Activated T-helper 1 cell treated with Interleukin-2 at 50 U/mL for 16 hours (primary cell): ENCODE results near the gene NTHL1.
"Not testable (repeated sequence)": the region's sequence is repeated elsewhere in the genome, so short reads cannot be mapped to it uniquely, and the experiment has no call there.

ENCODE experiments used
- DNase-seq: peaks from one replicate; pipeline ENCODE4 v3.0.0-alpha.2; 2020; ENCODE audit warnings: low read depth

NTHL1 gene

DNA sequence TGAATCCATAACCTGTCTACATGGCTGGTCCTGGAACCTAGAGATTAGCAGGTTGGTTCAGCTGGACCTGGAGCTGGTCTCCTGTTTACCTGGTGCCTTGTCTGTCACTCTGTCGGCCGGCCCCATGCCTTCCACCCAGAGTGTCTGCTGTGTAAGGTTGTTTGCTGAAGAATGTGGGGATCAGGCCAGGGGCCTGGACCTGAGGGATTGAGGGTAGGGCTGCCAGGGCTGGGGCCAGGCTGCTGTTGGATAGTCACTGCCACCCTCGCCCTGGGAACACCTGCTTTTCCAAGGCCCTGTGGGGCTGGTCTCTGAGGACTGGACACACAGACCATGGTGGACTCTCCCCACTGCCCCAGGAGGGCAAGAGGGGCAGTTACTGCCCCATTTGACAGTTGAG lies 19.5 kb downstream of the NTHL1 start:
- DNase-seq, result no peak

DNA sequence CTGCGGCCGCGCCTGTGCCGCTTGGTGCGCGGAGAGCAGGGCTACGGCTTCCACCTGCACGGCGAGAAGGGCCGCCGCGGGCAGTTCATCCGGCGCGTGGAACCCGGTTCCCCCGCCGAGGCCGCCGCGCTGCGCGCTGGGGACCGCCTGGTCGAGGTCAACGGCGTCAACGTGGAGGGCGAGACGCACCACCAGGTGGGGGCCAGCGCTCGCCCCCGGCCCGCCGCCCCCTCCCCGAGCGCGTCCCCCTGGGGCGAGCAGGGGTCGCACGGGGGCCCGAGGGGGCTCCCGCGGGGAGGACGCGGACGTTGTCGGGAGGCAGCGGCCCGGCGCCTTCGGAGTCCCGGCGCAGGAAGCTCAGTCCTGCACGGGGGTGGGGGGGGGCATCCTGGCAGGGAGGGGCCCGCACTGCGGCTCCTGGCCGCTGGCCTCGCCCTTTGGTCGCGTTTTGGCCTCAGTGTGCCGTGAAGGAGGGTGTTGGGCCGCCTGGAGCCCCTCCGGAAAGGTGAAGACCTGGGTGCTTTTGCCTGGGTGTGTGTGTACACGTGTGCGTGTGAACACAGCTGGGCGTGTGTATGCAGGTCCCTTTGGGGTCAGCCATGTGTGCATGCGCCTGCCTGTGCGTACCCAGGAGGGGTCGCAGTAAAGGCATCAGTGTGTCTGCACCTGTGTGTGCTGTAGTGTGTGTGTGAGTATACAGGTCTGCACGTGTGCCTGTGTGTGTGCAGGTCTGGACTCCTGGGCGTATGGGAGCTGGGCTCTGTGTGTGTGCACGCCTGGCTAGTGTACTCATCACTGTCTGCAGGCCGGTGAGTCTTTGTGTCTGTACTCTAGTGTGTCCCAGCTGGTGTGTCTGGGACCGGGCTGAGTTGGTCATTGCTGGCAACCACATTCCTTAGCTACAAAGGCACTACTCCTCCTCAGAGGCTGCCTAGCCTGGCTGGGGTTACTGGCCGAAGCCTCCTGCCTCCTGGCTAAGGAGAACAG lies 20.3 kb downstream of the NTHL1 start:
- no peak for DNase-seq

DNA sequence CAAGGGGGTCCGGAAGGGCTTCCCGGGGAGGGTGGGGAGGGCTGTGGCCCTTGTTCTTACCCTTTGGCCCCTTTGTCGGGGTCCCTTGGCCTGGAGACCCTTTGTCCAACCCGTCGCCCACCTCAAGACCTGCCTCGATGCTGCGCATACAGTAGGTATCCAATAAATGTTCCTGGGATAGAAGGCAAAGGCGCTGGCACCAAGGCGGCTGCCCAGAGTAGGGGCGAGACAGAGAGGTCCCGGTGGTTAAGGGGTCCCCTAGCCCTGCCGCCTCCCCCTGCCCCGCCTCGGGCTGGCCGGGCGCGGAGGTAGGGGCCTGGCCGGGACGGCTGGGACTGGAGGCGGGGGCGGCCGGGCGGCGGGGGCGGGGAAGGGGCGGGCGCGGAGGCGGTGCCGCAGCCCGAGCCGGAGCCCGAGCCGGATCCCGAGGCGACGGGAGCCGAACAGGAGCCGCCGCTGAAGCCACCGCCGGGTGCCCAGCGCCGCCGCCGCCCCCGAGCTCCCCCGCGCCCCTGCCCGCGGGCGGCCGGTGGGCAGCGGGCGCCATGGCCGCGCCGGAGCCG lies 21.1 kb downstream of the NTHL1 start, which contains the start of gene NHERF2:
TSS of gene NHERF2 (plus strand) at position 442 of the 563 bp plus-strand sequence. CDS start at position 546, 104 bp downstream.
- no peak for DNase-seq

DNA sequence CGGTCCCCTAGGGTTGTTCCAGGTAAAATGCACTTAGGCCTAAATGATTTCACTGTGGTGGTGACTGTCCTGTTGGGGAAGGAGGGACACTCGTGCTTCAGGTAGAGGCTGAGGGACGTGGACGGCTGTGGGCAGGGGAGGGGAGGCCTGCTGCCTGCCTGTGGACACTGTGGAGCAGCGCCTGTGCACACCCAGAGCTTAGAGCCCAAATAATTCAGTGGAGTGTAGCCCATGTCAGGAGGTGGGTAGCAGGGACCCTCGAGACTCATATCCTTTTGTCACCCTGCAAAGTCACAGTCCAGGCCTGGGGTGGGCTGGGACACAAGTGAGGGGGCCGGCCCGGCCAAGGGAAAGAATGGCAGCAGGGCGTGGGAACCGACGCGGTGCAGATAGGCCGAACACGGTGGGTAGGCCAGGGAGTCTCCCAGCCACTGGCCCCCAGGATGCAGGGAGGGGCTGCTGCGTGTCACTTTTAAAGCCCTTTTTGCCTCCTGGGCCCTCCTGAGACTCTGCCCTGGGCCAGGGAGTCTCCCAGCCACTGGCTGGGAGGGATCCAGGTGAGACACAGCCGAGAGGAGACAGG lies 21.7 kb downstream of the NTHL1 start:
- DNase-seq, result no peak

DNA sequence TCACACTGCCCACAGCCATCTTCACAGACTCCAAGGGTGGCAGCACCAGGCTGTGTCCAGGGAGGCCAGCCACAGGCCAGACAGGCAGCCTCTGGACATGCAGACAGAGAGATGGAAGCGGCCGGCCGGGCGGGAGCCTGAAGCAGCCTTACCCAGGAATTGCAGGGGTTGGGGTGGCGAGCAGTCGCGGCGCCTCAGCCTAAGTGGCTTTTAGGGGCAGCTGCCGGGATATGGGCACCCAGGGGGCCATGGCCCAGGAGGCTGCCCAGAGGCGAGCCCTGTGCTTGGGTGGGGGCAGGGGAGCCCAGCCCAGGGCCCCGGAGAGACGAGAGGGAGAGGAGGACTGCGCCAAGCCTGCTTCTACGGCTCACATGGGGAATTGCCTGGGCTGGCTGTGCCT lies 22.4 kb downstream of the NTHL1 start:
- no peak for DNase-seq

DNA sequence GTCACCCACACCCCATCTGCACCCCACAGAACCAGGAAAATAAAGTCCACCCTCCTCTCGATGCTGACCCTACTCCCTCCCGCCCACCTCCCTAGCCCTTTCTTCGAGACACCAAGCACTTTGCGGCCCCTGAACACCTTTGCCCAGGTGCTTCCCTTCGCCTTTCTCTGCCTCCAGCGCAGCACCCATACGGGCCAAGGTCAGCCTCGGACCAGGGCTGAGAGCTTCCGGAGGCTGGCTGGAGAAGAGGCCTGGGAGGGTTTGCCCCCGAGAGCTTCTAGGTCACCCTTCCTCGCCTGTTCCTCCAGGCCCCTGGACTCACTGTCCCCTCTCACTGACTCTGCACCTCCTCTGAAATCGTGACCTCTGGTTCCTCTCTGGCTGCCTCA lies 23.6 kb downstream of the NTHL1 start:
- no peak for DNase-seq

DNA sequence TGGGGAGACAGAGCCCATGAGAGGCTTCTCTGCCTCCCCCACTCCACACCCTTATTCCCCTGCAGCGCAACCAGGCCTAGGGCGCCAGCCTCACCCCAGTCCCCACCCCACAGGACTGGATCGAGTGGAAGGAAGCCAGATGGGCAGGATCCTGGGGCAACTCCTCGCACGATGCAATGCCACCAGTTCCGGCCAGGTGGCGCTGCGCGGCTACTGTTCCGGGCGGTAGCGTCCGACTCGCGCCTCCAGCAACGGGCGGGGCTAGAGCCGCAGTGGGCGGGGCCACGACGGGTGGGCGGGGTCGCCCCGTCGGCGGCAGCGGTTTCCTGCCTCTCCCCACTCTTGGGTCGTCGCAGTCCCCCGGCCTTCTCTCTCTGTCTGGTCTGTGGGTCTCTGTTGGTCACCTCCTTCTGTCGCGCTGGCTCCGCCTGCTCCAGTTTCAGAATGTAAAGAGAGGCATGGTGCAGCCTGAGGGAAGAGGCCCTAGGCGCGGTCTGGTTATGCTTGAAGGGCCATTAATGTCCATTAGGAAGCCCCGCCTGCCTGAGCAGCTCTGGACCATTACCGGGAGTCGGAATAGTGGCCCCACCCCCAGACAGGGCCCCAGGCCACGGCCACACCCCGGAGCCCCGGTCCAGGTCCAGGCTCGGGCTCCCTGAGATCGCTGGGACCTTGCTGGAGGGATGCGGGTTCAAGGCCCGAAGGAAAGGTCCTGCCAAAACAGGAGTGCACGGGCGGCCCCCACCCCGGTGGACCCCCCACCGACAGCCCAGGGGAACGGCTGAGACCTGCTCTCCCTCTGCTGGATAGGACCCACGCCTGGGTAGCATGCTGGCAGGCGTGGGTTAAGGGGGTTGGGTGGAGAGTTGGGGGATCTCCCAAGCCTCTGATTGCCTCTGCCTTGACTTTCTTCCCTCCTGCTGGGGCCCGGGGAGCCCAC lies 24.3 kb downstream of the NTHL1 start:
- DNase-seq, result peak; percentile 97

DNA sequence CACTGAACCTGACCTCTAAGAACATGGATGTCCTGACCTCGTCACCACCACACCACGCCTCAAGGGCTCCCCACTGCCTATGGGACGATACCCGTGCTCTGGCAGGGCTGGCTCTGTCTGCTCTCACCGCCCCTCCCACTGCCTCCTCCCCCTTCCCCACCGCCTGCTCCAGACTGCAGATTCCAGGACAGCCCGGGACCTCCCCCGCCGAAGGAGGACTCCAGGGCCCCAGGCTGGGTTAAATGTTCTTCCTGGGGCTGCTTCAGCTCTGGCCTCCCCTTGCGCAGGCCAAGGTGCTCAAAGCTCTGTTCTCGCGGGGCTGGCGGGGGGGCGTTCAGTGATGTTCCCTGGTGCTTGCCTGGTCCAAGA lies 24.9 kb downstream of the NTHL1 start:
- no peak for DNase-seq

DNA sequence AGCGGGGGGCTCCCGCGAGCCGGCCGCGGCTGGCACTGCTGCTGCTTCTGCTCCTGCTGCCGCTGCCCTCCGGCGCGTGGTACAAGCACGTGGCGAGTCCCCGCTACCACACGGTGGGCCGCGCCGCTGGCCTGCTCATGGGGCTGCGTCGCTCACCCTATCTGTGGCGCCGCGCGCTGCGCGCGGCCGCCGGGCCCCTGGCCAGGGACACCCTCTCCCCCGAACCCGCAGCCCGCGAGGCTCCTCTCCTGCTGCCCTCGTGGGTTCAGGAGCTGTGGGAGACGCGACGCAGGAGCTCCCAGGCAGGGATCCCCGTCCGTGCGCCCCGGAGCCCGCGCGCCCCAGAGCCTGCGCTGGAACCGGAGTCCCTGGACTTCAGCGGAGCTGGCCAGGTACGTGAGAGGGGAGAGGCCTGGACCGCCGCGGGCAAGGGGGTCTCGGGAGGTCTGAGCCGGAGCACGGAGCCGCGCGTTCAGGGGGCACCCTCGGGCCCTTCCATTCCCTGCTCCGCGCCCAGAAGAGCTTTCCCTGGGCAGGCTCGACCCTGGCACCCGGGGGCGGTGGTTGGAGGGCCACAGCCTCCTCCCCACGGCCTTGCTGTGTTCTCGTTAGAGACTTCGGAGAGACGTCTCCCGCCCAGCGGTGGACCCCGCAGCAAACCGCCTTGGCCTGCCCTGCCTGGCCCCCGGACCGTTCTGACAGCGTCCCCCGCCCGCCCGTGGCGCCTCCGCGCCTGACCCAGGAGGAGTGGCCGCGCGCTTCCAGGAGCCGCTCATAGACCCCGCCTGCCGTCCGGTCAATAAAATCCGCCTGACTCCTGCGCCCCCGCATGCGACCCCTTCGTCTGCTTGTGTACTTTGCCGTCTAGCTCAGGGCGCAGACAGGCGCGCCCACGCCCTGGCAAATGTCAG lies 27.5 kb downstream of the NTHL1 start:
- DNase-seq, result no peak

DNA sequence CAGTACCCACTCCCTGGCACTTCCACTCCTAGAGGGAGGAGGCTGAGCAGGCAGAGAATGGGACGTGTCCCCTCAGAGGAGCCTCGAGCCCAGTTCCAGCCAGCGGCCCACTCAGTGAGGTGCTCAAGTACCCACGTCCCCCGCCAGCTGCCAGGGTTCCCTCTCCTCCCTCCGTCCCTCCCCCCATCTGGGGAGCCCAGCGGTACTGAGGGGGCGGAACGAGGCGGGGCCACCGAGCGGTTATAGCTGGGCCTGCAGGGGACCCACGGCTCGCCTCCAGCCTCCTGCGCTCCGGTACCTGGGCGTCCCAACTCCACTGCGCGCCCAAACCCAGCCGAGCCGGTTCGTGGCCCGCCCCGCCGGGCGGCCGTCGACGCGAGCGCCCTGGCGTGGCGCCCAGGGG lies 28.1 kb downstream of the NTHL1 start, which contains the start of gene NPW:
TSS of gene NPW (plus strand) at position 268 of the 403 bp plus-strand sequence.
- DNase-seq, result no peak

DNA sequence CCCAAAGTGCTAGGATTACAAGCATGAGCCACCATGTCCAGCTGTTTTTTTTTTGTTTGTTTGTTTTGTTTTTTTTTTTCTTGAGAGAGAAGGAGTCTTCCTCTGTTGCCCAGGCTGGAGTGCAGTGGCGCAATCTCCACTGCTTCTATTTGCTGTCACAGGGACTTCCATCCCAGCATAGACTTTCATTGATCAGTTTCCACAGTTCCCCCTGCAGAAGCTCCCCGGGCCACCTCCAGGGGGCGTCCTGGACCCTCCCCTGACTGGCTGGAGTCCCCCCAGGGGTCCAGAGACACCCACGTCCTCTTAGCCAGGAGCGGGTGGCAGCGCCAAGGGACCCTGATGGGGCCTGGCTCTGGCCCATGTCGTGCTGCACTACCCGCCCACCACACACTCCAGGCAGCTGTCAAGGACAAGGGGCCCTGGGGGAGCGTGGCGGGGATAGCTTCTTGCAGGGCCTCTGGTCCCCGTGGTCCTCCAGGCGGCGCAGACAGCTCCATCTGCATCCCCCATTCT lies 31.2 kb downstream of the NTHL1 start:
- no peak for DNase-seq

DNA sequence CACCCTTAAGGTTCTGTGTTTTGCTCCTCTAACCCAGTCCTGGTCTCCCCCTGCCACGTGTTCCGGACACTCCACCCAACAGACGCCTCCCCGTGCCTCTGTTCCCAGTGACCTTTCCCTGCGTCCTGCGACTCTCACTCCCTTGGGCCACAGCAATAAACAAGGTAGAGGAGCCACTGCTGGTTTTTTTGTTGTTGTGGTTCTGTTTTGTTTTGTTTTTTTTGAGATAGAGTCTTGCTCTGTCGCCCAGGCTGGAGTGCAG lies 31.8 kb downstream of the NTHL1 start:
- DNase-seq, result no peak

DNA sequence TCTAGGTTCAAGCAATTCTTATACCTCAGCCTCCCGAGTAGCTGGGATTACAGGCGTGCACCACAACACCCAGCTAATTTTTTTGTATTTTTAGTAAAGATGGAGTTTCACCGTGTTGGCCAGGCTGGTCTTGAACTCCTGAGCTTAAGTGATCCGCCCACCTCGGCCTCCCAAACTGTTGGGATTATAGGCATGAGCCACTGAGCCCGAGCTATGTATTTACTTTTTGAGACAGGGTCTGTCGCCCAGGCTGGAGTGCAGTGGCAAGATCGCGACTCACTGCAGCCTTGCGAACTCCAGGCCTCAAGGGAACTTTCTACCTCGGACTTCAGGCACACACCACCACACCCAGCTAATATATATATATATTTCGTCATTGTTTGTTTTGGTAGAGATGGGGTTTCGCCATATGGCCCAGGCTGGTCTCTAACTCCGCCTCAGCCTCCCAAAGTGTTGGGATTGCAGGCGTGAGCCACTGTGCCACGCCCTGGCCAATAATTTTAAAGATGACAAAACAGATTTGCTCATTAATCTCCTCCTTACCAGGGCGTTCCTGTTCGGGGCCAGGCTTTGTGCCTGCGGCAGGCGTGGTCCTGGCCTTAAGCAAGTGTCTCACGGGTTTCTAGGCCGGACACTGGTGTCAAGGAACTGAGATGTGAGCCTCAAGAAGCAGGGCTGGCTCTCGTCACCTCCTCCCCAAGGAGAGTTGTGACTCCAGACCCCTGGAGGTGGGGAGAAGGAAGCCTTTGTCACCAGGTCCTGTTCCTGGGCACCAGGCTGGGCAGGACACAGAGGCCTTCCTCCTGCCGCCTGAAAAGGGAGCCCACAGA lies 32.3 kb downstream of the NTHL1 start:
- DNase-seq, result no peak

DNA sequence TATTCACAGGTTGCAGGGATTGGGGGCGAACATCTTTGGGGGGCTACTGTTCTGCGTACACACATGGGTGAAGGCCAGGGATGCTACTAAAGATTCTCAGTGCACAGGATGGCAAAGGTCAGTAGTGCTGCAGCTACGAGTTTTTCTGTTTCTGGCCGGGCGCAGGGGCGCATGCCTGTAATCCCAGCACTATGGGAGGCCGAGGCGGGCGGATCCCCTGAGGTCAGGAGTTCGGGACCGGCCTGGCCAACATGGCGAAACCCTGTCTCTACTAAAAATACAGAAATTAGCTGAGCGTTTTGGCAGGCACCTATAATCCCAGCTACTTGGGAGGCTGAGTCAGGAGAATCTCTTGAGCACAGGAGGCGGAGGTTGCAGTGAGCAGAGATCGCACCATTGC lies 34.1 kb downstream of the NTHL1 start:
- DNase-seq, result no peak

DNA sequence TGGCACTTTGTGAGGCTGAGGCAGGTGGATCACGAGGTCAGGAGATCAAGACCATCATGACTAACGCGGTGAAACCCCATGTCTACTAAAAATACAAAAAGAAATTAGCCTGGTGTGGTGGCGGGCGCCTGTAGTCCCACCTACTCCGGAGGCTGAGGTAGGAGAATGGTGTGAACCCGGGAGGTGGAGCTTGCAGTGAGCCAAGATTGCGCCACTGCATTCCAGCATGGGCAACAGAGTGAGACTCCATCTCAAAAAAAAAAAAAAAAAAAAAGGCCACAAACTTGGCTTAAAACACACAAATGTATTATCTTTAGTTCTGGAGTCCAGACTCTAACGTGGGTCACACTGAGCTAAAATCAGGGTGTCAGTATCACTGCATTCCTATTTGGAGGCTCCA lies 35.9 kb downstream of the NTHL1 start:
- DNase-seq, result not testable (repeated sequence)

DNA sequence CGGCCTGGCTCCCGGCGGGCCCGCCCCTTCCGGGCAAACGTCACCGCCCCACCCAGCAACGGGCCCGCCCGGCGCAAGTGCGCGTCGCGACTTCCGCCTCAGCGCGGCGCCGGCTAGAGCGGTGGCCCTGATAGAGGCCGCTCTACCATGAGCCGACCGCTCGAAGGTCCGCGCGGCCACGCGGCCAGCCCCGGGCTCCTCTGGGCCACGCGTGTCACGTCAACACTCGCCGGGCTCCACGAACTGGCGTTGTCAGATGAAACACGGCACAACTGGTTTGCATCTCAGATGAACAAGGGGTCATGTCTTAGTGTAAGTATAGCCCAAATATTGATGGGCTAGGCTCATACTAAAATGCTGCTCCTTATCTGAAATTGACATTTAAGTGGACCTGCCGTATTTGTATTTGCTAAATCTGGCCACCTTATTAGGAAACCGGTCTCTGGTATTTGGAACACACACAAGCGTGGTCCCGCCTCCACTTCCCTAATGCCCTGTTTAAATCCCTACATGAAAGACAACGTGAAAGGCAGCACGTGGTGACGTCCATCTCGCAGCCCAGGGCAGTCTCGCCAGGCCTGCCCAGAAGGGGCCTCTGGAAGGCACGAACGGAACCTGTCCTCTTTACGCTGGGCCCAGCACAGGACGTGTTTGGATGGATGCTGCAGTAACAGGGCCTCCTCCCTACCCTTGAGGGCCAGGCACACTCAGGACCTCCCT lies 37.7 kb downstream of the NTHL1 start, which contains the start of gene ZNF598:
TSS of gene ZNF598 (minus strand) at position 31 of the 720 bp plus-strand sequence.
- peak; percentile 74 for DNase-seq

DNA sequence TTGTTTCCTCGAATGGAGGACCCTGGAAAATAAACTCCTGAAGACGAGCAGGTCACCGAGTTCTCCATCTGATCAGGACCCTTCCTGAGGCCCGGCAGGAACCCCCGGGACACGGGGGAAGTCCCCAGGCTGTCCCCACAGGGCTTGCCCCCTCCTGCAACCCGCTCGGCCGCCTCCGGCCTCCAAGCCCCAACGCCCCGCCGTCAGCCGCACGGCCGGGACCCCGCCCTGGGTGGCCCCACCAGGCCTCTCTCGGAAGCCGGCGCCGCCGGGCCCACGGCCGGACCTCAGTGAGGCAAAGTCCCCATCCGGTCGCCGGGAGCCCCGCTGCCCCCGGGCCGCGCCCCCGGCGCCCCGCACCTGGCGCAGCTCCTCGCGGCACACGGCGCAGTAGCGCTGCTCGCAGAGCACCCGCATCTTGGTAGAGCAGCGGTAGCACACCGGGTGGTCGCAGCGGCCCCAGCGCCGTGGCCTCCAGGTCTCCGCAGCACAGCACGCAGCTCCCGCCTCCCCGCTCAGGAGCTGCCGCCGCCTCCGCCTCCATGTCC lies 38.4 kb downstream of the NTHL1 start:
- no peak for DNase-seq

DNA sequence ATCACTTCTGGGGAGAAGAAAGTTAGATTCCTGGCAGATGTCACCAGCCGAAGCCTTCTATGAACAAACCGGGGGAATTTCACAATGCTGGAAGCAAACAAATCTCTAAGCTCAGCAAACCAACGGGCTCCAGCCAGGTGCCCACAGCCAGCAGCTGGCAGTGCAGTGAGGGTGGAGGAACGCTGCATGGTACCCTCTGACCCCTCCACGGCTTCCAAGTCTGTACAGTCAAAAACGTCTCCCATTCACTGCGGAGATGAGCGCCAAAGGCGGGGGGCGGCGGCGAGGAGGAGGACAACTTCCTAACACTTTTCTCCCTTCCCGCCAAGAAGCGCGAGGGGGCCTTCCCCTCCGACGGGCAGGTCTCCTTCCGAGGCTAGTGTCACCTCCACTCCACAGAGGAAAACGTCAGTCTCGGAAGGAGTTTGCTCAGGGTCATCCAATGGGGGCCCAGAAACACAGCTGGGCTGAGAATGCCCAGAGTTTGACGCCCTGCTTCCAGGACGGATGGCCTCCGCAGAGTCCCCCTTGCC lies 38.9 kb downstream of the NTHL1 start:
- no peak for DNase-seq
